ENCODE results near the gene YPEL1.

YPEL1 gene

DNA sequence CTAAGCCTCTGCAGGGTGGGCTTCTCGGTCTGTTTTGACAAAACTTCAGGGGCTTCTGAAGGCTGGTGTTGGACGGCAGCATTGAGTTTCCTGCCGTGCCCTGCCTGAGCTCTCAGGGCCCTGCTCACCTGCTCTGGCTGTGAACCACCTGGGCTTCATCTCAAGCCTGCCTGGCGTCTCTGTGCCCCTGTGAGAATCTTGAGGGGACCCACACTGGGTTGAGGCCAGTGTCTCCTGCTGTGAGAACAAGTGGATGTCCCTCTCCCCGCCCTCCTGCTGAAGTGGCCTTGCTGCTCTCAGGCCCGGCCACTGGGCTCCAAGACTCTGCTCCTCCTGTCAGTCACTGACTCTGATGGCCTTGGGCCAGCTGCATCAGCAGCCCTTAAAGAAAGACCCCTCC, 39.5 kb downstream of the YPEL1 start:
- Histone ChIP-seq H3K4me1 (ENCODE audit: insufficient read depth, low read length, severe bottlenecking) (no peaks in the 10 kb centered on the region), H4K20me1 (ENCODE audit: insufficient read depth, low read length) (no peaks in the 10 kb centered on the region), H3K9ac (ENCODE audit: low read length) (no peak overlapping the region), H3K9me3 (ENCODE audit: low read length) (no peaks in the 10 kb centered on the region), H3K4me3 (ENCODE audit: low read depth, low read length, poor library complexity, severe bottlenecking) (no peak overlapping the region), H3K9me2 (ENCODE audit: low read depth, low read length) (no peaks in the 10 kb centered on the region), H2AFZ (ENCODE audit: low read length) (no peak overlapping the region), H3K4me2 (ENCODE audit: low read length) (no peak overlapping the region), H3K27me3 (ENCODE audit: insufficient read depth, low read length) (no peaks in the 10 kb centered on the region), H3K36me3 (ENCODE audit: insufficient read depth, low read length) (peaks cover 72% of the 10 kb centered on the region), H3K27ac (ENCODE audit: low read depth, low read length, poor library complexity, severe bottlenecking) (no peak overlapping the region), H3K79me2 (ENCODE audit: insufficient read depth, low read length) (no peaks in the 10 kb centered on the region), H3F3A (ENCODE audit: insufficient read depth, low read length) (no peaks in the 10 kb centered on the region)
- TF ChIP-seq, protein P1, sequence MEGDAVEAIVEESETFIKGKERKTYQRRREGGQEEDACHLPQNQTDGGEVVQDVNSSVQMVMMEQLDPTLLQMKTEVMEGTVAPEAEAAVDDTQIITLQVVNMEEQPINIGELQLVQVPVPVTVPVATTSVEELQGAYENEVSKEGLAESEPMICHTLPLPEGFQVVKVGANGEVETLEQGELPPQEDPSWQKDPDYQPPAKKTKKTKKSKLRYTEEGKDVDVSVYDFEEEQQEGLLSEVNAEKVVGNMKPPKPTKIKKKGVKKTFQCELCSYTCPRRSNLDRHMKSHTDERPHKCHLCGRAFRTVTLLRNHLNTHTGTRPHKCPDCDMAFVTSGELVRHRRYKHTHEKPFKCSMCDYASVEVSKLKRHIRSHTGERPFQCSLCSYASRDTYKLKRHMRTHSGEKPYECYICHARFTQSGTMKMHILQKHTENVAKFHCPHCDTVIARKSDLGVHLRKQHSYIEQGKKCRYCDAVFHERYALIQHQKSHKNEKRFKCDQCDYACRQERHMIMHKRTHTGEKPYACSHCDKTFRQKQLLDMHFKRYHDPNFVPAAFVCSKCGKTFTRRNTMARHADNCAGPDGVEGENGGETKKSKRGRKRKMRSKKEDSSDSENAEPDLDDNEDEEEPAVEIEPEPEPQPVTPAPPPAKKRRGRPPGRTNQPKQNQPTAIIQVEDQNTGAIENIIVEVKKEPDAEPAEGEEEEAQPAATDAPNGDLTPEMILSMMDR (IDR thresholded peaks at IDR 0.05; ENCODE audit: low read length) = no peak
- no peak for TF ChIP-seq EZH2 (IDR thresholded peaks at IDR 0.05; ENCODE audit: borderline replicate concordance, low read length)

DNA sequence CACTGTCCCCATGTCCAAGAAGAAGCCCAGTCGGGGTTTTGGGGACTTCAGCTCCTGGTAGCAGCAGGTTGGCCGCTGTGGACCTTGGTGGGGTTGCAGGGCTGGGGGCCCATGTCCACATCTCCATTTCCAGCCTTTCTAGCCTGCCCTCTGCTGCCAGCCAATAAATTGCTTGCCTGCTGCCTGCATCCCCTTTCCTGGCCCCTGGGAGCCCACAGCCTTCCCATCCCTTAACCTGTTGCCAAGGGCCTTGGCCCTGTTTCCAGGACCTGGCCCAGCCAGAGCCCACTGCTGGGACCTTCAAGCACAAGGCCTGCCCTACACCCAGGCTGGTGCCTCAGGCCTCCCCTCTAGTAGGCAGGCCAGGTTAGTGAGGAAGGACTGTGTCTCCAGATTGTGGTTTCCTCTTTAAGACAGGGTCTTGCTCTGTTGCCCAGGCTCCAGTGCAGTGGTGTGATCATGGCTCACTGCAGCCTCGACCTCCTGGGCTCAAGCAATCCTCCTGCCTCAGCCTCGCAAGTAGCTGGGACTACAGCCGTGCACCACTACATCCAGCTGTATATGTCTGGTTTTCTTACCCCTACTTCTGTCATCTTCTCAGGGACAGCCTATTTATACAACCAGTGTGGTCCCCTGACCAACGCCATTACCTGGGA, 40.0 kb downstream of the YPEL1 start:
- no peak overlapping the region for H3K4me2 ChIP-seq (ENCODE audit: low read length)
- H3K4me3 ChIP-seq (ENCODE audit: low read depth, low read length, poor library complexity, severe bottlenecking) = no peak overlapping the region
- no peak overlapping the region for H3K27ac ChIP-seq (ENCODE audit: low read depth, low read length, poor library complexity, severe bottlenecking)
- H3K9me2 ChIP-seq (ENCODE audit: low read depth, low read length) = no peaks in the 10 kb centered on the region
- H3K9ac ChIP-seq (ENCODE audit: low read length) = no peak overlapping the region
- peaks cover 2% of the 10 kb centered on the region for H3K4me1 ChIP-seq (ENCODE audit: insufficient read depth, low read length, severe bottlenecking)
- TF ChIP-seq EZH2 (IDR thresholded peaks at IDR 0.05; ENCODE audit: borderline replicate concordance, low read length) = no peak
- TF ChIP-seq, protein P1 (IDR thresholded peaks at IDR 0.05; ENCODE audit: low read length) = no peak
- H3K36me3 ChIP-seq (ENCODE audit: insufficient read depth, low read length) = peaks cover 68% of the 10 kb centered on the region
- no peaks in the 10 kb centered on the region for H3K27me3 ChIP-seq (ENCODE audit: insufficient read depth, low read length)
- no peaks in the 10 kb centered on the region for H3K9me3 ChIP-seq (ENCODE audit: low read length)
- H4K20me1 ChIP-seq (ENCODE audit: insufficient read depth, low read length) = no peaks in the 10 kb centered on the region
- H3F3A ChIP-seq (ENCODE audit: insufficient read depth, low read length) = no peaks in the 10 kb centered on the region
- H2AFZ ChIP-seq (ENCODE audit: low read length) = no peak overlapping the region
- H3K79me2 ChIP-seq (ENCODE audit: insufficient read depth, low read length) = no peaks in the 10 kb centered on the region

DNA sequence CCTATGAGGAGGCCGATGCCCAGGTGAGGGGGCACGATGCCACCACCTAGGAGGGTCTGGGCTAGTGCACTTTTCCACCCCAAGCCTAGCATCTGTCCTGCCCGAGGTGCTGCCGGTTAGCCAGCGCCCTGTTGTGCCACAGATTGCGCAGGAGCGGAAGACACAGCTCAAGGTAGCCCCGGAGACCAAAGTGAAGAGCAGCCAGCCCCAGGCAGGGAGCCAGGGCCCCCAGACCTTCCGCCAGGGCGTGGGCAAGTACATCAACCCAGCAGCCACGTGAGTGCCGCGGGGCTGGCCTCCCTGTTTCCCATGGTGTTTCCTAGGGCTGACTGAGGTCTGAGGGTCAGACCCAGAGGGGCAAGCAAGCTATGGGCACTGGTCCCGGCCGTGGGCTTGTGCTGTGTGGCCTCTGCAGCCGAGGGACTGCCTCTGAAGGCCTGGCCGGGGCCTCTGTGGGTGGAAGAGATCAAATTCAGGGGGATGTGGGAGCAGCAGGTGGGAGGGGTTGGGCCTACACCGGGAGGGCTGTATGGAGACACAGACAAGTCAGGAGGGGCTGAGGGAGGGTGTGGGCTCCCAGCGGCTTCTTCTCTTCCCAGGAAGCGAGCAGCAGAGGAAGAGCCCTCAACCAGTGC, 40.7 kb downstream of the YPEL1 start:
- Histone ChIP-seq H3K4me1 (ENCODE audit: insufficient read depth, low read length, severe bottlenecking) (peaks cover 9% of the 10 kb centered on the region), H3K9ac (ENCODE audit: low read length) (no peak overlapping the region), H3K79me2 (ENCODE audit: insufficient read depth, low read length) (no peaks in the 10 kb centered on the region), H3F3A (ENCODE audit: insufficient read depth, low read length) (no peaks in the 10 kb centered on the region), H3K9me2 (ENCODE audit: low read depth, low read length) (no peaks in the 10 kb centered on the region), H3K4me2 (ENCODE audit: low read length) (no peak overlapping the region), H2AFZ (ENCODE audit: low read length) (no peak overlapping the region), H3K4me3 (ENCODE audit: low read depth, low read length, poor library complexity, severe bottlenecking) (no peak overlapping the region), H3K27ac (ENCODE audit: low read depth, low read length, poor library complexity, severe bottlenecking) (no peak overlapping the region), H3K27me3 (ENCODE audit: insufficient read depth, low read length) (no peaks in the 10 kb centered on the region), H3K36me3 (ENCODE audit: insufficient read depth, low read length) (peaks cover 72% of the 10 kb centered on the region), H3K9me3 (ENCODE audit: low read length) (no peaks in the 10 kb centered on the region), H4K20me1 (ENCODE audit: insufficient read depth, low read length) (no peaks in the 10 kb centered on the region)
- TF ChIP-seq, protein P1 (IDR thresholded peaks at IDR 0.05; ENCODE audit: low read length) = no peak
- TF ChIP-seq EZH2 (IDR thresholded peaks at IDR 0.05; ENCODE audit: borderline replicate concordance, low read length) = no peak

Data from OCI-LY1 (cell line).